HG03159 (cell line): ENCODE data around the gene ANP32B.

Source experiments
- ATAC-seq: cut with Tn5 transposase; IDR thresholded peaks from one replicate; pipeline ENCODE4 v1.9.1; 2021; ENCODE audit warnings: mild to moderate bottlenecking, moderate library complexity; ENCODE audit not compliant: unreplicated experiment

The ANP32B gene

GRCh38 chr9:98021306-98022040 is 38.3 kb downstream of the ANP32B start:
- ATAC-seq, result no peak

DNA sequence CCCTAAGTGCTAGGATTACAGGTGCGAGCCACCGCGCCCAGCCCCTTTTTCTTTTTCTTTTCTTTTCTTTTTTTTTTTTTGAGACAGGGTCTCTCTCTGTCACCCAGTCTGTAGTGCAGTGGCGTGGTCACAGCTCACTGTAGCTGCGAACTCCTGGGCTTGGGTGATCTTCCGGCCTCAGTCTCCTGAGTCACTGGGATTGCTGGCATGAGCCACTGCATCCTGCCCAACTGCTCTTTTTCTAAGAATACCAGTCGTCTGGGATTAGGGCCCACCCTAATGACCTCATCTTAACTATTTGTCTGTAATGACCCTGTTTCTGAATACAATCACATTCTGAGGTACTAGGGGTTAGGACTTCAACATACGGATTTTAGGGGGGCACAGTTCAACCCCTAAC is 39.3 kb downstream of the ANP32B start:
- no peak for ATAC-seq

GRCh38 chr9:98024702-98025101 is 41.6 kb downstream of the ANP32B start:
- ATAC-seq, result no peak

DNA sequence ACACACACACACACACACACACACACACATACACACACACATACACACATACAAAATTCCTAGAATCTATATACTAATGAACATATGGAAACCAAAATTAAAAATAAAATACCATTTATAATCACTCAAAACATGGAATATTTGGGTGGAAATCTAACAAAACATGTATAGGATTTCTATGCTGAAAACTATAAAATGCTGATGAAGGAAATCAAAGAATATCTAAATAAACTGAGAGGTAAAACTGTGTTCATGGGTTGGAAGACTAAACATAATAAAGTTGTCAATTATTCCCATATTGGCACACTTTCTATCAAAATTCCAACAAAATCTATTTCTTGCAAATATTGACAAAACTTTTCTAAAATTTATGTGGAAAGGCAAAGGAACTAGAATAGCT is 48.0 kb downstream of the ANP32B start:
- ATAC-seq, result no peak

DNA sequence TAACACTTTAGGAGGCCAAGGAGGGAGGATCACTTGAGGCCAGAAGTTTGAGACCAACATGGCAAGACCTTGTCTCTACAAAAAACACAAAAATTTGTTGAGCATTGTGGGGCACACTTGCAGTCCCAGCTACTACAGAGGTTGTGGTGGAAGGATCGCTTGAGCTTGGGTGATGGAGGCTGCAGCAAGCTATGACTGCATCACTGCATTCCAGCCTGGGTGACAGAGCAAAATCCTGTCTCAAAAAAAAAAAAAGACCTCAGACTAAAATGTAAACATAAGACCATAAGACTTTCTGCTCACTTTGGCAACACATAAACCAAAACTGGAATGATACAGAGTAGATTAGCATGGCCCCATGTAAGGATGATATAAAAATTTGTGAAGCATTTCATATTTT is 48.8 kb downstream of the ANP32B start:
- ATAC-seq, result no peak

DNA sequence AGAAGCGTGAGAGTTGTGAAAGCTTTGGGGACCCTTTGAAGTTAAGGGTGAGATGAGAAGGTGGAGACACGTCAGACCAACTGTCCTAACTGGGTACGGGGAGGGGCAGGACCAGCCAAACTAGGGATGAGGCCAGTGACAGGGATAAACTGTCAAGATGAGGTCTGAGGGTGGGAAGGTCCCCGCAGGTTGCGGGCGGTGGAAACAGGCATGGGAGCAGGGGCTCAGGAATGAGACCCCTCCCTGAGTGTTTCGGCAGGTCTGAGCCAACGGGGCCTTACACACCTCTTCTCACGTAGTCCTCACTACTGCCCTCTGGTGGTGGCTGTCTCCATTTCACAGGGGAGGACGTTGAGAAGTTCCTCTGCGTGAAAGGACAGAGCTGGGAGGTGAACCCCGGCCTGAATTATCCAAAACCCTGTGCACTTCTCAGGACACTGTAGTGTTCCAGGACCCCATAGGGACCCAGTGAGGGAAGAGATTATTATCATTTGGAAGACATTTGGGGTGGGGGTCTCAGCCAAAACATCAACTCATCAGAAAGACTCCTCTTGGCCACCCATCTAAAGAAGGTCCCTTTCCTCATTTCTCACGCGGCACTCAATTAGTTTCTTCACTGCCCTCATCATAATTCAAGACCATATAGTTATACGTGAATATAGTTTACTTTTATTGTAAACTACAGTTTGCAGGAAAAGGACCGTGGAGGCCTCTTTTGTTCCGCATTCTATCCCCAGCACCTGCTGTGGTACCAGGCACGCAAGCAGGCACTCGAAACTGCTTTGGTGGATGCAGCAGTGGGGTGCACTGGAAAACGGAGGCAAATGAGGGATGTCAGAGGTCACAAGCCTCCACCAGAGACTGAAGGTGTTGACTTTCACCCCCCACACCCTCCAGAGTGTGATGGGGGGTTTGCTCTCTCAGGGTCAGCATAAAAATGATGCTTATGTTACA is 51.7 kb downstream of the ANP32B start:
- peak; percentile 56 for ATAC-seq

GRCh38 chr9:98037357-98037756 is 54.2 kb downstream of the ANP32B start:
- no peak for ATAC-seq

- ATAC-seq, result no peak
These were observed 55.8 kb downstream of the ANP32B start for GRCh38 chr9:98038958-98039357.

GRCh38 chr9:98039607-98040017 is 56.5 kb downstream of the ANP32B start:
- ATAC-seq, result no peak

GRCh38 chr9:98040212-98040611 is 57.1 kb downstream of the ANP32B start:
- ATAC-seq, result no peak

DNA sequence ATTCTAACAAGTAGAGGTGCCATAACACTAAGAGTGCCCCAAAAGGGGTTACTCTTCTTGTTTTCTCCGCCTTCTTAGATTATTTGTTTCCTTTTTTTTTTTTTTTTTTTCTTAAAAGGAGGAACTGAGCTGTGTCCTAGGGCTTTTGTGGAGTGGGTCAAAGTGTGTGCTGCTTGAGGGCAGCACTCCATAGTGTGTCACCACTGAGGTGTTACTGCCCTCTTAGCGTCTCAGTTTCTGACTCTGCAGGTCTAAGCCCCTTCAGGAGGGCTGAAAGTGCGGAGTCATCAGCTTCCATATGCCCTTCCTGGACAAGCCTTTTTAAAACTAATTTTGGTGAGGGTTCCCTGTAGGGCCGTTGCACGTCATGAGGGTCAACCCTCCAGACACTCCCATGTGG is 60.8 kb downstream of the ANP32B start:
- ATAC-seq, result no peak

GRCh38 chr9:98045234-98046179 is 62.4 kb downstream of the ANP32B start:
- peak; percentile 84 for ATAC-seq

DNA sequence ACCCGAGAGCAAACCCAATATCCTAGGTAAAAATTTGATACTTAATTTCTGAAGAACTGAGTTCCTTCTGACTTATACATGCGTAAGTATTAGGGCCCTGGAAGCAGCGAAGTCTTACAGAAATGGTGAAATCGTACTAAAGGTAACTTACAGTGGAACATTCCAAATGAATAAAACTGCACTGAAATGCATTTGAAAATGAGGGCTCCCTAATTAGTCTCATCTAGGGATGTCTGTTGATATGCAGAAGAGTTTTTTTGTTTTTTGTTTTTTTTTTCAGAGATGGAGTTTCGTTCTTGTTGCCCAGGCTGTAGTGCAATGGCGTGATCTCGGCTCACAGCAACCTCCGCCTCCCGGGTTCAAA is 63.0 kb downstream of the ANP32B start:
- ATAC-seq, result no peak

DNA sequence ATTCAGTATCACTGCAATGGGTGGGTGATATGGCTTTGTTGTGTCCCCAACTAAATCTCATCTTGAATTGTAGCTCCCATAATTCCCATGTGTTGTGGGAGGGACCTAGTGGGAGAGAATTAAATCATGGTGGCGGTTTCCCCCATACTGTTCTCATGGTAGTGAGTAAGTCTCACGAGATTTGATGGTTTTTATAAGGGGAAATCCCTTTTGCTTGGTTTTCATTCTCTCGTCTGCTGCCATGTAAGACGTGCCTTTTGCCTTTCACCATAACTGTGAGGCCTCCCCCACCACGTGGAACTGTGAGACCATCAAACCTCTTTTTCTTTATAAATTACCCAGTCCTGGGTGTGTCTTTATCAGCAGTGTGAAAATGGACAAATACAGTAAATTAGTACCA is 63.9 kb downstream of the ANP32B start:
- no peak for ATAC-seq

DNA sequence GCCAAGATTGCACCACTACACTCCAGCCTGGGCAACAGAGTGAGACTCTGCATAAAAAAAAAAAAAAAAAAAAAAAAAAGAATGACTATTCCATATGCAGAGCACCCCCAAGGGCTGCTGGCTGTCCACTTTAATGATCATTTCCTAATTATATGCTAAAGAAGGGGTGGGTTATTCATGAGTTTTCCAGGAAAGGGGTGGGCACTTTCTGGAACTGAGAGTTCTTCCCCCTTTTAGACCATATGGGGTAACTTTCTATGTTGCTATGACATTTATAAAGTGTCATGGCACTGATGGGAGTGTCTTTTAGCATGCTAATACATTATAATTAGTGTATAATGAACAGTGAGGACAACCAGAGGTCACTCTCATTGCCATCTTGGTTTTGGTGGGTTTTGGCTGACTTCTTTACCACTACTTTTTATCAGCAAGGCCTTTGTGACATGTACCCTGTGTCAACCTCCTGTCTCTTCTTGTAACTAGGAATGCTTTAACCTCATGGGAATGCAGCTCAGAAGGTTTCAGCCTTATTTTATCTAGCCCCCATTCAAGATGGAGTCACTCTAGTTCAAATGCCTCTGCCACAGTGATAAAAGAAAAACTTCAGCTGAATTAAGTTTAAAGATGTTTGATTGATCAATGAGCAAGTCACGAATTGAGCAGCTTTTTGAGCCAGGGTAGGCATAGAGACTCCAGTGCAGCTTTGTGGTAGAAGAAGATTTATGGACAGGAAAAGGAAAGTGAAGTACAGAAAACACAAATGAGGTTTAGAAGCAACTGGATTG is 66.3 kb downstream of the ANP32B start:
- ATAC-seq, result no peak

GRCh38 chr9:98050351-98050750 is 67.2 kb downstream of the ANP32B start:
- ATAC-seq, result no peak

GRCh38 chr9:98054376-98054951 is 71.3 kb downstream of the ANP32B start:
- ATAC-seq, result no peak

DNA sequence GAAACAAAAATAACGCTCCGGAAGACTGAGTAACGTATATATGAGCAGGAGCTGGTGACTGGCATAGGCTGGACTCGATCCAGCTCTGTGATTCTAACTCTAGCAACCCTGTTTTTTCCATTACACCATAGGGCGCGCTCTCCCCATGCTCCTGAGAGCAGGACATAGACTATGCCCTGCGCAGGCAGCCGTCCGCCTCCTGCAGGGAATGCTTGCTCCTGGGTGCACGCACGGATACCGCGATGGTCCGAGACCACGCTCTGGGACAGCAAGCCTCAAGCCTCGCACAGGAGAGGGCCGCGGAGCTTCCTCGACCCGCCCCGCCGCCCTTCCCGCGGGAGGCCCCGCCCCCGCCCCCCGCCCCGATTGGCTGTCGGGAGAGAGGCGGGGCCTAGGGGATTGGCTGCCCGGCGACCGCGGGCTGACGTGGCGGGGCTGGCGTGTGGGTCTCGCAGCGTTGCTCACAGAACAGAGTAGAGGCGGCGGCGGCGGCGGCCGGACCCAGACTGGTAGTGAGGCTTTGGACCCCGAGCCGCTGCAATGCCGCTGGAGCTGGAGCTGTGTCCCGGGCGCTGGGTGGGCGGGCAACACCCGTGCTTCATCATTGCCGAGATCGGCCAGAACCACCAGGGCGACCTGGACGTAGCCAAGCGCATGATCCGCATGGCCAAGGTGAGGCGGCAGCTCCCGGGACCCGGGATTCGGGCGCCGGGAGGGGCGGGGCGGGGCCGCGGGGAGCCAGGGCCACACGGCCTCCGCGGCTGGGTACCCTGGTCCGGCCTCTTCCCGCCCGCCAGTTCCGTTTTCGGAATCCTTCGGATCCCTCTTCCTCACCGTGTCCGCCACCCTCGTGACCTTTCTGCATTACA is 73.4 kb downstream of the ANP32B start, which contains the start of gene NANS:
NANS (plus strand) TSS at position 464 of the 869 bp plus-strand sequence; CDS start at position 541, 77 bp downstream.
- ATAC-seq, result peak; percentile 94
